Osteoblast (primary cell): ENCODE results near the gene CRADD. TPM values are rescaled to one million over a fixed set of nuclear protein-coding genes. Genes with fewer than 3 reads are reported as not detected.

ENCODE experiments used
- DNase-seq: peaks from one replicate; pipeline ENCODE4 v3.0.0; 2011; ENCODE audit warnings: low spot score, mixed read lengths; ENCODE audit not compliant: insufficient read length; ENCODE audit errors: missing footprints
- H2AFZ ChIP-seq: 2 replicates; pipeline ENCODE4 v1.6.0; 2011; ENCODE audit warnings: mild to moderate bottlenecking, low read length
- H3K27ac ChIP-seq: 2 replicates; pipeline ENCODE4 v1.5.1; 2011; ENCODE audit warnings: mild to moderate bottlenecking, low read depth, low read length, moderate library complexity
- H3K27me3 ChIP-seq: 2 replicates; pipeline ENCODE4 v1.6.0; 2012; ENCODE audit warnings: mild to moderate bottlenecking, control low read depth, inconsistent platforms, low read length, moderate library complexity; ENCODE audit not compliant: insufficient read depth
- H3K36me3 ChIP-seq: 2 replicates; pipeline ENCODE4 v1.5.1; 2011; ENCODE audit warnings: mild to moderate bottlenecking, low read length, control low read depth, moderate library complexity; ENCODE audit not compliant: insufficient read depth
- H3K4me1 ChIP-seq: 2 replicates; pipeline ENCODE4 v1.5.1; 2011; ENCODE audit warnings: mild to moderate bottlenecking, low read length, control low read depth, moderate library complexity; ENCODE audit not compliant: insufficient read depth
- H3K4me2 ChIP-seq: 2 replicates; pipeline ENCODE4 v1.6.0; 2011; ENCODE audit warnings: mild to moderate bottlenecking, low read length; ENCODE audit not compliant: insufficient read depth
- H3K4me3 ChIP-seq: fragments of 200-600 bp; sonication (generic); 3 replicates; pipeline ENCODE4 v1.5.1; 2012; ENCODE audit warnings: mild to moderate bottlenecking, low read length, inconsistent platforms; ENCODE audit not compliant: insufficient read depth
- H3K79me2 ChIP-seq: 2 replicates; pipeline ENCODE4 v1.6.0; 2012; ENCODE audit warnings: mild to moderate bottlenecking, low read length, control low read depth, inconsistent platforms; ENCODE audit not compliant: insufficient read depth
- H3K9me3 ChIP-seq: 2 replicates; pipeline ENCODE4 v1.5.1; 2011; ENCODE audit warnings: low read depth, low read length, control low read depth
- H4K20me1 ChIP-seq: 2 replicates; pipeline ENCODE4 v1.6.0; 2012; ENCODE audit warnings: mild to moderate bottlenecking, low read length, control low read depth; ENCODE audit not compliant: insufficient read depth
- CTCF ChIP-seq: IDR thresholded peaks from 2 replicates; pipeline ENCODE4 v1.5.1; 2011; ENCODE audit warnings: mild to moderate bottlenecking, low read depth, low read length, moderate library complexity; ENCODE audit errors: extremely low read depth
- total RNA-seq: library from RNA; depleted of rRNA; stranded (reverse); fragments of >200 nt; gene quantifications from 2 replicates; pipeline ENCODE4 v1.2.3, GENCODE V29; 2012

Gene CRADD
- total RNA-seq, 1 donor: 15.6 TPM

GRCh38 chr12:93892423-93893268 lies 215.5 kb downstream of the CRADD start:
- Histone ChIP-seq H3K4me3 (no peak overlapping the region), H4K20me1 (no peaks in the 10 kb centered on the region), H3K4me1 (peaks cover 18% of the 10 kb centered on the region), H3K27me3 (no peaks in the 10 kb centered on the region), H3K4me2 (no peak overlapping the region), H3K9me3 (no peaks in the 10 kb centered on the region), H2AFZ (peak overlapping the region; percentile 33), H3K79me2 (no peaks in the 10 kb centered on the region), H3K36me3 (no peaks in the 10 kb centered on the region), H3K27ac (no peak overlapping the region)
- DNase-seq: no peak
- TF ChIP-seq CTCF: no peak

GRCh38 chr12:93894391-93895088 lies 217.4 kb downstream of the CRADD start:
- Histone ChIP-seq H3K36me3 (no peaks in the 10 kb centered on the region), H3K4me1 (peaks cover 18% of the 10 kb centered on the region), H3K79me2 (no peaks in the 10 kb centered on the region), H4K20me1 (no peaks in the 10 kb centered on the region), H3K27me3 (no peaks in the 10 kb centered on the region), H3K4me3 (peak overlapping the region; percentile 3), H3K27ac (peak overlapping the region; percentile 37), H3K9me3 (no peaks in the 10 kb centered on the region), H2AFZ (peak overlapping the region; percentile 86), H3K4me2 (peak overlapping the region; percentile 41)
- no peak for TF ChIP-seq CTCF
- DNase-seq: peak; percentile 76

GRCh38 chr12:93895089-93895445 lies 217.9 kb downstream of the CRADD start:
- H3K9me3 ChIP-seq: no peaks in the 10 kb centered on the region
- no peaks in the 10 kb centered on the region for H3K27me3 ChIP-seq
- peak overlapping the region; percentile 86 for H2AFZ ChIP-seq
- no peaks in the 10 kb centered on the region for H3K36me3 ChIP-seq
- no peaks in the 10 kb centered on the region for H3K79me2 ChIP-seq
- peak overlapping the region; percentile 41 for H3K4me2 ChIP-seq
- no peak for DNase-seq
- peak overlapping the region; percentile 37 for H3K27ac ChIP-seq
- no peaks in the 10 kb centered on the region for H4K20me1 ChIP-seq
- peak overlapping the region; percentile 3 for H3K4me3 ChIP-seq
- peaks cover 18% of the 10 kb centered on the region for H3K4me1 ChIP-seq
- peak; percentile 46 for TF ChIP-seq CTCF

GRCh38 chr12:93896427-93896826 lies 219.3 kb downstream of the CRADD start:
- H3K27ac ChIP-seq: no peak overlapping the region
- no peaks in the 10 kb centered on the region for H3K27me3 ChIP-seq
- no peak overlapping the region for H3K4me2 ChIP-seq
- H2AFZ ChIP-seq: no peak overlapping the region
- H3K4me3 ChIP-seq: no peak overlapping the region
- TF ChIP-seq CTCF: peak; percentile 42
- H3K9me3 ChIP-seq: no peaks in the 10 kb centered on the region
- H3K4me1 ChIP-seq: peaks cover 18% of the 10 kb centered on the region
- no peaks in the 10 kb centered on the region for H4K20me1 ChIP-seq
- H3K79me2 ChIP-seq: no peaks in the 10 kb centered on the region
- H3K36me3 ChIP-seq: no peaks in the 10 kb centered on the region
- peak; percentile 58 for DNase-seq
